ENCODE measurements around the gene ADIRF. TPM values are rescaled to one million over a fixed set of nuclear protein-coding genes. Genes with fewer than 3 reads are reported as not detected.
"Not testable (repeated sequence)": the region's sequence is repeated elsewhere in the genome, so short reads cannot be mapped to it uniquely, and the experiment has no call there.

ADIRF gene
- total RNA-seq, 1 donor from 2014 or later, result 1.3 TPM

- not testable (repeated sequence) for DNase-seq (ENCODE audit: low read depth)
Observed at GRCh38 chr10:87020056-87020455, 51.8 kb downstream of the ADIRF start, which contains the start of gene FAM25A. Gene FAM25A, plus strand, starts transcription at chr10:87020294. Its CDS starts 31 bp downstream, at chr10:87020325.

Other genes starting within 250 kb of the ADIRF start
- 45.8 and 46.2 TPM in 2 replicates for gene BMPR1A, start 211.9 kb upstream of the ADIRF start, total RNA-seq
- 0.94 and 1.0 TPM in 2 replicates for gene MMRN2, start 10.9 kb upstream of the ADIRF start, total RNA-seq
- not detected in 2 replicates for gene SNCG, start 9.9 kb upstream of the ADIRF start, total RNA-seq
- gene FAM25A, start 51.8 kb downstream of the ADIRF start, total RNA-seq, result not detected in 2 replicates
- gene GLUD1, start 126.4 kb downstream of the ADIRF start, total RNA-seq, result 107 and 118 TPM in 2 replicates
- 22.2 and 26.4 TPM in 2 replicates for gene SHLD2, start 126.7 kb downstream of the ADIRF start, total RNA-seq

Data from myocyte (in vitro differentiated cells).